NCI-H2227 (cell line): ENCODE results near the gene NAV3.
"Not testable (repeated sequence)": the region's sequence is repeated elsewhere in the genome, so short reads cannot be mapped to it uniquely, and the experiment has no call there.

Experiments used
- DNase-seq: peaks from one replicate; lab custom pipeline; 2025; ENCODE audit not compliant: unreplicated experiment; lab: John Stamatoyannopoulos, UW

Gene NAV3

GRCh38 chr12:78101113-78101876, 270.6 kb downstream of the NAV3 start:
- no peak for DNase-seq

- DNase-seq = peak; percentile 15
Observed at GRCh38 chr12:78101946-78102635, 271.4 kb downstream of the NAV3 start.

GRCh38 chr12:78102801-78103200, 272.1 kb downstream of the NAV3 start:
- DNase-seq = not testable (repeated sequence)

GRCh38 chr12:78115889-78116288, 285.2 kb downstream of the NAV3 start:
- DNase-seq = no peak

GRCh38 chr12:78118036-78118435, 287.3 kb downstream of the NAV3 start:
- peak; percentile 38 for DNase-seq

- no peak for DNase-seq
Observed at GRCh38 chr12:78118486-78118885, 287.8 kb downstream of the NAV3 start.

- no peak for DNase-seq
Observed at GRCh38 chr12:78119351-78119918, 288.7 kb downstream of the NAV3 start.

- no peak for DNase-seq
Observed at GRCh38 chr12:78120306-78120705, 289.6 kb downstream of the NAV3 start.

GRCh38 chr12:78120866-78121560, 290.3 kb downstream of the NAV3 start:
- DNase-seq = peak; percentile 50

- peak; percentile 82 for DNase-seq
Observed at GRCh38 chr12:78121969-78122610, 291.4 kb downstream of the NAV3 start.

- DNase-seq = no peak
Observed at GRCh38 chr12:78128211-78128610, 297.5 kb downstream of the NAV3 start.

- DNase-seq = peak; percentile 18
Observed at GRCh38 chr12:78143717-78144116, 313.0 kb downstream of the NAV3 start.

- DNase-seq = no peak
Observed at GRCh38 chr12:78145398-78145797, 314.7 kb downstream of the NAV3 start.

GRCh38 chr12:78146365-78146772, 315.7 kb downstream of the NAV3 start:
- peak; percentile 62 for DNase-seq

- peak; percentile 70 for DNase-seq
Observed at GRCh38 chr12:78149459-78149858, 318.8 kb downstream of the NAV3 start.

- DNase-seq = no peak
Observed at GRCh38 chr12:78155546-78155945, 324.9 kb downstream of the NAV3 start.

- no peak for DNase-seq
Observed at GRCh38 chr12:78156751-78157150, 326.1 kb downstream of the NAV3 start.

- DNase-seq = no peak
Observed at GRCh38 chr12:78157199-78157598, 326.5 kb downstream of the NAV3 start.

GRCh38 chr12:78164154-78164553, 333.5 kb downstream of the NAV3 start:
- DNase-seq = no peak

GRCh38 chr12:78167510-78167909, 336.8 kb downstream of the NAV3 start:
- peak; percentile 78 for DNase-seq

- no peak for DNase-seq
Observed at GRCh38 chr12:78171061-78171460, 340.4 kb downstream of the NAV3 start.
